ENCODE results near the gene CYP3A4.
"Not testable (repeated sequence)": the region's sequence is repeated elsewhere in the genome, so short reads cannot be mapped to it uniquely, and the experiment has no call there.

CYP3A4 gene

GRCh38 chr7:99742737-99743394 lies 41.1 kb downstream of the CYP3A4 start:
- H3K27ac ChIP-seq = no peak overlapping the region
- TF ChIP-seq CTCF (conservative IDR thresholded peaks at IDR 0.05) (no peak), ZFX (IDR thresholded peaks at IDR 0.05) (no peak)

DNA sequence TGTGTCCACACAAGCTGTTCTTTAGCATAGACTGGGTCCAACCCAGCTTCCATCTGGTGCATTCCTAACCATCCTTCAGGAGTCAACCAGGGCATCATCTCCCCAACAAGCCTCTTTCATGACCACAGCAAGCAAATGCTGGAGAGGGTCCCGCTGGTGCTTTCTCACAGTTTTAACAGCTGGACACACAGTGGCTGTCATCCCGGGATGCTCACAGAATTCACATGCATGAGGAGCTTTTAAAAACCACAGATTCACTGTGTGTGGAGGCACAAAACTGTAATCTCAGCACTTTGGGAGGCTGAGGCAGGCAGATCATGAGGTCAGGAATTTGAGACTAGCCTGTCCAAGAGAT lies 42.6 kb downstream of the CYP3A4 start:
- no peak overlapping the region for H3K27ac ChIP-seq
- TF ChIP-seq ZFX (IDR thresholded peaks at IDR 0.05) (no peak), CTCF (conservative IDR thresholded peaks at IDR 0.05) (no peak)

DNA sequence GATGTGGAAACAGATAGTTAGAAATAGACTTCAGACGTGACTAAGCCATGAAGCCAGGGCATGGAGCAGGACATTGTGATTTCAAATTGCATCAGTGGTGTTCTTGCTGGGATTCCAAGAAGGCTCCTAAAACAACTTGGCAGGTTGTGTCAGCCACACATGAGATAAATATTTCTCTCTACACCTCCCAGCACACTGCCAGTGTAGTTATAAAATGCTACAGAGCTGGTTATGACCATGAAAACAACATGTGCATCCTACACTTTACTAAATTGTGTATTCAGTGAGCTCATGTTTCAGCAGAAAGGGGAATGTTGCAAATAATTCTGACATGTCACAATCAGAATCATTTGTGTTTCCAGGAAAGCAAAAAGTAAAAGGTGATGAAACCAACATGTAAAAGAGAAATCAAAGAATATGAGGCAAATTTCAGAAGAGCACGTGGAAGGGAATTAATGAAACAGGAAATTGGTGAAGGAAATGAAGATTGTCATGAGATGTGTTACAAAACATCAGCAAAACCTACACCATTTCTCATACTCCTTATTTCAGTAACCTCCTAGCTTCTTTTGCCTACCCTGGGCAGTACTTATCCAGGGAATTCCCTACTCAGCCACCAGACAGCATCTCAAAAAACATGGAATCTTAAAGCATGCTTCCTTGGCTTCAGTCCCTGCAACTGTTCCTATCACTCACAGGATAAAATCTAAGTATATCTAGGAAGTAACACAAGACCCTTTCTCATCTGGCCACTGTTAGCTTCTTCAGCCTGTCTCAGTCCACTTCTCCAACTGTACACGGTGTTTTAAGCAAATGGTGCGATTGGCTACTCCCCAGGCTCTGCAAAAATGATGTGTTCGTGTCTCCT lies 43.2 kb downstream of the CYP3A4 start:
- H3K27ac ChIP-seq = no peak overlapping the region
- TF ChIP-seq ZFX (IDR thresholded peaks at IDR 0.05) (no peak), CTCF (conservative IDR thresholded peaks at IDR 0.05) (no peak)

DNA sequence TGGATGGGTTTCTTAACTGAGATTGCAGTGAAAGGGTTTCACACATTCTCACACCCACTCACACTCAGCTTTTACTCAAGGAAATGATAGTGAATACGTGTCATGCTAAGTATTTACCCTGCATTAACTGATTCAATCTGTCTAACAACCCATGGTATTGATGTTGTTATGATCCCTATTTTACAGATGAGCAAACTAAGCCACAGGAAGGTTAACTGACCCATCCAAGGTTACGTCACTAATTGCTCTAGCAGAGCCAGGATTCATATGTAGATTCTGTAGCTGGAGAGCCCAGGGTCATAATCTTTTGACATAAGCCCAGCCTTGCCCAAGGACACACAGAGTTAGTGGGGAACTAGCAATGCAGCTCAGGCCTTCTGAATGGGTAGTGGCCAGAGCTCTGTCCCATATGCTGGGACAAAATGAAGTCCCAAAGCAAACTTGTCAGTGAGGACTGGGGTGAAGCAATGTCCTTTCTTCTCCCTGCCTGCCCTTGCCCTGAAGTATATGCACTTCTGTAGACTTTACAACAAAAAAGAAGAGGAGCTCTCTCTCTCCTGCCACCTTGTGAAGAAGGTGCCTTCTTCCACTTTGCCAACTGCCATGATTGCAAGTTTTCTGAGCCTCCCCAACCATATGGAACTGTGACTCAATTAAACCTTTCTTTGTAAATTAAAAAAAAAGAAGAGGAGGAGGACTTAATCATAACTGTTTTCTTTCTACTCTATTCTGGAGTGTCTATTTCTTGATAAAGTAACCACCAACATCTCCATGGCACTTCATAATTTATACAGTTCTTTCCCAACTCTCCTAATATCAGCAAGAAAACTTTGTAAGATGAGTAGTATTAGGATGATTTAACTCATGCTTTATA lies 44.0 kb downstream of the CYP3A4 start:
- no peak overlapping the region for H3K27ac ChIP-seq
- TF ChIP-seq CTCF (conservative IDR thresholded peaks at IDR 0.05) (no peak), ZFX (IDR thresholded peaks at IDR 0.05) (no peak)

DNA sequence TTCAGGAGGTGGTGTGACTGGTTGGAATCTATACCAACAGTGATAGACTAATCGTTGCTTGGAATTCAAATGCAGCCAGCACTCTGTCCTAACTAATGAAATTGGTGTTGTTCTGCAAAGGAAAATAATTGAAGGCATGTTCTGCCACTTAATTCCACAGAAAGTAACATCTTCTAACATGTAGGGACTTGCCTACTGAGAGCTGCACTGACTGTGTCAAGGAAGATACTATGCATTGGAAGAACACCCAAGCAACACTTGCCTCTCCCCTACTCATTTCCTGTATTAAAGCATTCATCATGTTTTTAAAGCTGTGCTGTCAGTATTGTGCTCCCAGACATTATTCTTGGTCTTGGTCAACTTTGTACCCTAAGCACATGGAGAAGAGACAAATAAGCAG lies 46.3 kb downstream of the CYP3A4 start:
- TF ChIP-seq CTCF (conservative IDR thresholded peaks at IDR 0.05) (no peak), ZFX (IDR thresholded peaks at IDR 0.05) (no peak)
- no peak overlapping the region for H3K27ac ChIP-seq

DNA sequence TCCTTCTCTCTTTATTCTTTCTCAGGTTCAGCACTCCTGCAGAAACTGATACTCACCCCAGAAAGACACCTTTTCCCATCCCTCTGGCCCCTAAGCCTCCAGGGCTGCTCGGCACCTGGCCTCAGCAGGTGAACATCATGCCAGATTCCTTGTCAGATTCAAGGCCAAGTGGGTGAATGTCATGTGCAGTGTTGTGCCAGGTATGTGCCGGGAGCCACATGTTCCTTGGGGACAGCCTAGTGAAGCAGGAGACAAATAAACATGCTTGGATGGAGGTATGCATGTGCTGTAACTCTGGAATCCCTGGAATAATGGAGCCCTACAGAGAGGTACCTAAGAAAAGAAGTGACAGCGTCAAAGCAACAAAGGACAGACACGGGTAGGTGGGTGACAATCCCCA lies 47.3 kb downstream of the CYP3A4 start:
- not testable (repeated sequence) for H3K27ac ChIP-seq

DNA sequence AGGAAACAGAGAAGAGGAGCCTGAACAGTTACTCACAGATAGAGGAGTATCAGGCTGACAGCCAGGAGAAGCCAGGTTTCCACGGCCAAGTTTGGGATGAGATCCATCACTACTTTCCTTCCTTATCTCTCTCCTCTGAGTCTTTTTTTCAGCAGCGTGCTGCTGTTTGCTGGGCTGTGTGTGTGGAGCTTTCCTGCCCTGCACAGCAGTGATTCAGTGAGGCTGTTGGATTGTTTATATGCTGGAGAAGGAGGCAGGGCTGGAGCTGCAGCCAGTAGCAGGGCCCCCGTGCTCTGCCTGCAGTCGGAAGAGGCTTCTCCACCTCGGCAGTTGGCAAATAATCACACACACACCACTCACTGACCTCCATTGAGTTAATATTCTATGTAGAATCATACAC lies 49.0 kb downstream of the CYP3A4 start, which contains the start of gene CYP3A7:
Gene CYP3A7, minus strand, starts transcription at position 210 of the 400 bp plus-strand sequence. Its CDS starts 103 bp downstream, at position 107.
- H3K27ac ChIP-seq = no peak within 1 kb of the TSS
- TF ChIP-seq CTCF (conservative IDR thresholded peaks at IDR 0.05) (no peak), ZFX (IDR thresholded peaks at IDR 0.05) (no peak)
